Measurements from ENCODE around the gene FOXL3.

The FOXL3 gene

GRCh38 chr7:340200-340937 lies 50.4 kb downstream of the FOXL3 start:
- DNase-seq, result no peak
